Neural cell (in vitro differentiated cells): ENCODE measurements around the gene ZDHHC7. TPM values are rescaled to one million over a fixed set of nuclear protein-coding genes. Genes with fewer than 3 reads are reported as not detected.

ENCODE experiments used
- H2AFZ ChIP-seq: fragments of 200-600, 300-800 bp; sonication (generic), shearing (Covaris generic); 2 replicates; pipeline ENCODE4 v1.6.0; 2014; ENCODE audit warnings: low read depth, mild to moderate bottlenecking, antibody characterized with exemption, low read length, moderate library complexity
- H3F3A ChIP-seq: fragments of 200-600 bp; shearing (Covaris generic); 2 replicates; pipeline ENCODE4 v1.6.1; 2016; ENCODE audit warnings: mild to moderate bottlenecking, moderate library complexity, mixed read lengths, antibody characterized with exemption, low read length; ENCODE audit not compliant: insufficient read depth, poor library complexity, severe bottlenecking
- H3K27ac ChIP-seq: fragments of 200-600, 300-800 bp; sonication (generic), shearing (Covaris generic); 2 replicates; pipeline ENCODE4 v1.5.1; 2014; ENCODE audit warnings: mild to moderate bottlenecking, low read length, moderate library complexity
- H3K27me3 ChIP-seq: fragments of 300-800, 200-600 bp; sonication (generic), shearing (Covaris generic); 2 replicates; pipeline ENCODE4 v1.6.0; 2014; ENCODE audit warnings: mild to moderate bottlenecking, low read depth, low read length, moderate library complexity; ENCODE audit not compliant: insufficient read depth
- H3K36me3 ChIP-seq: fragments of 300-800, 200-600 bp; sonication (generic), shearing (Covaris generic); 2 replicates; pipeline ENCODE4 v1.5.1; 2014; ENCODE audit warnings: mild to moderate bottlenecking, antibody characterized with exemption, low read length, moderate library complexity; ENCODE audit not compliant: insufficient read depth
- H3K4me2 ChIP-seq: fragments of 300-800, 200-600 bp; sonication (generic), shearing (Covaris generic); 2 replicates; pipeline ENCODE4 v1.6.0; 2014; ENCODE audit warnings: mild to moderate bottlenecking, low read length
- H3K4me3 ChIP-seq: fragments of 300-800, 200-600 bp; sonication (generic), shearing (Covaris generic); 2 replicates; pipeline ENCODE4 v1.5.1; 2014; ENCODE audit warnings: mild to moderate bottlenecking, low read length, moderate library complexity
- H3K79me2 ChIP-seq: fragments of 200-600 bp; shearing (Covaris generic); replicated peaks from 2 replicates; pipeline ENCODE4 v1.6.0; 2014; ENCODE audit warnings: mild to moderate bottlenecking, low read length, moderate library complexity; ENCODE audit not compliant: insufficient read depth
- H3K9ac ChIP-seq: fragments of 300-800, 200-600 bp; sonication (generic), shearing (Covaris generic); 2 replicates; pipeline ENCODE4 v1.6.1; 2016; ENCODE audit warnings: mild to moderate bottlenecking, low read length, mixed read lengths
- H3K9me2 ChIP-seq: fragments of 200-600 bp; shearing (Covaris generic); 2 replicates; pipeline ENCODE4 v1.6.1; 2016; ENCODE audit warnings: mild to moderate bottlenecking, low read length, mixed read lengths; ENCODE audit not compliant: insufficient read depth
- H3K9me3 ChIP-seq: fragments of 200-600, 300-800 bp; sonication (generic), shearing (Covaris generic); 2 replicates; pipeline ENCODE4 v1.6.1; 2016; ENCODE audit warnings: mild to moderate bottlenecking, mixed run types, low read length, moderate library complexity, mixed read lengths
- H4K20me1 ChIP-seq: fragments of 200-600 bp; shearing (Covaris generic); 2 replicates; pipeline ENCODE4 v1.6.1; 2016; ENCODE audit warnings: mild to moderate bottlenecking, mixed run types; ENCODE audit not compliant: insufficient read depth
- CTCF ChIP-seq: fragments of 450-650 bp; IDR thresholded peaks from 2 replicates; pipeline ENCODE4 v1.5.1; 2014; ENCODE audit warnings: antibody characterized with exemption, mild to moderate bottlenecking, moderate library complexity; ENCODE audit not compliant: poor library complexity, severe bottlenecking
- EP300 ChIP-seq: fragments of 450-650 bp; conservative IDR thresholded peaks from 2 replicates; pipeline ENCODE4 v1.6.1; 2014; ENCODE audit warnings: antibody characterized with exemption, mild to moderate bottlenecking, moderate library complexity; ENCODE audit not compliant: poor library complexity, severe bottlenecking
- EZH2 ChIP-seq: fragments of 200-600, 300-800 bp; shearing (Covaris generic), sonication (generic); IDR thresholded peaks from 2 replicates; pipeline ENCODE4 v1.6.1; 2014; ENCODE audit warnings: antibody characterized with exemption, low read length, borderline replicate concordance, mild to moderate bottlenecking; ENCODE audit not compliant: insufficient read depth, poor library complexity, severe bottlenecking
- MXI1 ChIP-seq: fragments of 450-650 bp; conservative IDR thresholded peaks from 2 replicates; pipeline ENCODE4 v1.6.1; 2014; ENCODE audit warnings: antibody characterized with exemption, mild to moderate bottlenecking; ENCODE audit not compliant: poor library complexity, severe bottlenecking
- POLR2AphosphoS5 ChIP-seq: IDR thresholded peaks from 2 replicates; pipeline ENCODE4 v1.6.1; 2012
- RAD21 ChIP-seq: fragments of 450-650 bp; conservative IDR thresholded peaks from 2 replicates; pipeline ENCODE4 v1.6.1; 2014; ENCODE audit warnings: antibody characterized with exemption, mild to moderate bottlenecking, moderate library complexity
- REST ChIP-seq: IDR thresholded peaks from 2 replicates; pipeline ENCODE4 v1.6.1; 2012; ENCODE audit warnings: borderline replicate concordance
- SMC3 ChIP-seq: fragments of 450-650 bp; conservative IDR thresholded peaks from 2 replicates; pipeline ENCODE4 v1.6.1; 2014; ENCODE audit warnings: antibody characterized with exemption, mild to moderate bottlenecking, moderate library complexity; ENCODE audit not compliant: poor library complexity
- TAF1 ChIP-seq: IDR thresholded peaks from 2 replicates; pipeline ENCODE4 v1.6.1; 2012; ENCODE audit warnings: low read depth
- polyA plus RNA-seq: library from polyadenylated mRNA; depleted of rRNA; stranded (reverse); fragments of >200 nt; gene quantifications from 2 replicates; pipeline ENCODE4 v1.2.3, GENCODE V29; 2014

ZDHHC7 gene
- polyA plus RNA-seq, 1 donor from 2014 or later = 33.8 TPM

GRCh38 chr16:85003725-85004586, 7.4 kb downstream of the ZDHHC7 start:
- Histone ChIP-seq H3K4me3 (no peak overlapping the region), H3K27ac (no peak overlapping the region)

GRCh38 chr16:85003076-85003475, 8.3 kb downstream of the ZDHHC7 start:
- Histone ChIP-seq H3K79me2 (peaks cover 25% of the 10 kb centered on the region), H3F3A (no peaks in the 10 kb centered on the region), H4K20me1 (no peaks in the 10 kb centered on the region), H3K9ac (no peak overlapping the region), H3K36me3 (no peaks in the 10 kb centered on the region), H2AFZ (no peak overlapping the region), H3K27ac (no peak overlapping the region), H3K27me3 (no peaks in the 10 kb centered on the region), H3K4me2 (no peak overlapping the region), H3K9me3 (no peaks in the 10 kb centered on the region), H3K9me2 (no peaks in the 10 kb centered on the region), H3K4me3 (no peak overlapping the region)
- TF ChIP-seq EZH2 (no peak), SMC3 (no peak), POLR2AphosphoS5 (no peak), CTCF (no peak), RAD21 (no peak), TAF1 (no peak)

More at GRCh38 chr16:85003725-85004586, 7.4 kb downstream of the ZDHHC7 start:
- H4K20me1 ChIP-seq = no peaks in the 10 kb centered on the region
- no peak overlapping the region for H3K9ac ChIP-seq
- no peaks in the 10 kb centered on the region for H3F3A ChIP-seq
- no peak overlapping the region for H2AFZ ChIP-seq
- no peaks in the 10 kb centered on the region for H3K9me3 ChIP-seq
- H3K36me3 ChIP-seq = no peaks in the 10 kb centered on the region
- TF ChIP-seq RAD21 = no peak
- TF ChIP-seq CTCF = no peak
- TF ChIP-seq MXI1 = no peak
- no peak for TF ChIP-seq TAF1
- TF ChIP-seq SMC3 = no peak
- no peak for TF ChIP-seq REST
- no peak for TF ChIP-seq EP300
- TF ChIP-seq POLR2AphosphoS5 = no peak
- H3K9me2 ChIP-seq = no peaks in the 10 kb centered on the region
- peaks cover 32% of the 10 kb centered on the region for H3K79me2 ChIP-seq
- H3K4me2 ChIP-seq = no peak overlapping the region
- no peaks in the 10 kb centered on the region for H3K27me3 ChIP-seq
